ENCODE data around the gene TBC1D12.

DNA sequence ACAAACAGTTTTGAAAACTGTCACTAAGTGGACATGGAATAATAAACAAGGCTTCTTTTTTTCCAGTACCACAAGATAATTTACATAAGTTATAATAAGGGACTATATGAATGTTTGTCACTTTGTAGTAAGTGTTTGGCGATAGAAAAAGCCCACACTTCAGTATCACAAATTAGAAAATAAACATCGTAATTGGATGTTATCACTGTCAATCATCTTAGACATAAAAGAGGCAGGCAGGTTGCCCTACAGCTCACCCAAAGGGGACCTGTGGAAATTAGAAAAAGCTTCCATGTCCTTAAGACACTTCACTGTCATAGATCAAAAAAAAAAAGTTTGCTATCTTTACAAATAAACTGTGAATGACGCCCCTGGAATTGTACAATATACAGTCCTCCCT is 36.0 kb upstream of the TBC1D12 start:
- TF ChIP-seq, protein P1, sequence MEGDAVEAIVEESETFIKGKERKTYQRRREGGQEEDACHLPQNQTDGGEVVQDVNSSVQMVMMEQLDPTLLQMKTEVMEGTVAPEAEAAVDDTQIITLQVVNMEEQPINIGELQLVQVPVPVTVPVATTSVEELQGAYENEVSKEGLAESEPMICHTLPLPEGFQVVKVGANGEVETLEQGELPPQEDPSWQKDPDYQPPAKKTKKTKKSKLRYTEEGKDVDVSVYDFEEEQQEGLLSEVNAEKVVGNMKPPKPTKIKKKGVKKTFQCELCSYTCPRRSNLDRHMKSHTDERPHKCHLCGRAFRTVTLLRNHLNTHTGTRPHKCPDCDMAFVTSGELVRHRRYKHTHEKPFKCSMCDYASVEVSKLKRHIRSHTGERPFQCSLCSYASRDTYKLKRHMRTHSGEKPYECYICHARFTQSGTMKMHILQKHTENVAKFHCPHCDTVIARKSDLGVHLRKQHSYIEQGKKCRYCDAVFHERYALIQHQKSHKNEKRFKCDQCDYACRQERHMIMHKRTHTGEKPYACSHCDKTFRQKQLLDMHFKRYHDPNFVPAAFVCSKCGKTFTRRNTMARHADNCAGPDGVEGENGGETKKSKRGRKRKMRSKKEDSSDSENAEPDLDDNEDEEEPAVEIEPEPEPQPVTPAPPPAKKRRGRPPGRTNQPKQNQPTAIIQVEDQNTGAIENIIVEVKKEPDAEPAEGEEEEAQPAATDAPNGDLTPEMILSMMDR (conservative IDR thresholded peaks at IDR 0.05; ENCODE audit: low read length) = no peak
- no peak for TF ChIP-seq EZH2phosphoT487 (IDR thresholded peaks at IDR 0.05; ENCODE audit: borderline replicate concordance, low read depth, low read length)

Data from OCI-LY7 (cell line).